ENCODE results near the gene MRPL3. TPM values are rescaled to one million over a fixed set of nuclear protein-coding genes. Genes with fewer than 3 reads are reported as not detected.

MRPL3 gene
- total and polyA plus RNA-seq, 2 experiments from 2014 or later, result 159 to 185 TPM

DNA sequence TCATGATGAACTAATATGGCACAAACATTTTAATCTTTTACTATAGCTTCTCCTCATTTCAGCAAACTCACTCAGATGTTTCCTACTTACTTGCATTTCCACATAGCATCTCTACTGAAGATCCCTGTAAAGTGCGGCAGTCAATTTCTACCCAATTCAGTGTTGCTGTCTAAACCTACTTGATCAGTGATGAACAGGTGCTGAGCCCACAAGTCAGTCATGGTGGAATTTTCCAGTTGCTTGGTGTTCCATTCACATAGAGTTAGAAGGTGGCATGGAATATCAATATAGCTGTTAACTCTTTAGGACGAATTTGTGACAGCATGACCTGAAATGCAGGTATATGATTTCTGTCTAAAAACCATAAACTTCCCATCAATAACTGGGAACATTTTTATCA is 22.7 kb downstream of the MRPL3 start:
- DNase-seq (ENCODE audit: low spot score) (no peak), ATAC-seq (no peak)
- TF ChIP-seq JUNB (IDR thresholded peaks at IDR 0.05; ENCODE audit: unreplicated experiment), result no peak
- TF ChIP-seq STAT1 (IDR thresholded peaks at IDR 0.05; ENCODE audit: unreplicated experiment), result no peak
- no peak for TF ChIP-seq CREB1 (CRISPR knock-in tag; IDR thresholded peaks at IDR 0.05; ENCODE audit: low read depth)
- TF ChIP-seq ZNF331 (CRISPR knock-in tag; IDR thresholded peaks at IDR 0.05; ENCODE audit: low read depth), result no peak
- no peak for TF ChIP-seq EZH2phosphoT487 (IDR thresholded peaks at IDR 0.05; ENCODE audit: unreplicated experiment)
- TF ChIP-seq, protein P1, sequence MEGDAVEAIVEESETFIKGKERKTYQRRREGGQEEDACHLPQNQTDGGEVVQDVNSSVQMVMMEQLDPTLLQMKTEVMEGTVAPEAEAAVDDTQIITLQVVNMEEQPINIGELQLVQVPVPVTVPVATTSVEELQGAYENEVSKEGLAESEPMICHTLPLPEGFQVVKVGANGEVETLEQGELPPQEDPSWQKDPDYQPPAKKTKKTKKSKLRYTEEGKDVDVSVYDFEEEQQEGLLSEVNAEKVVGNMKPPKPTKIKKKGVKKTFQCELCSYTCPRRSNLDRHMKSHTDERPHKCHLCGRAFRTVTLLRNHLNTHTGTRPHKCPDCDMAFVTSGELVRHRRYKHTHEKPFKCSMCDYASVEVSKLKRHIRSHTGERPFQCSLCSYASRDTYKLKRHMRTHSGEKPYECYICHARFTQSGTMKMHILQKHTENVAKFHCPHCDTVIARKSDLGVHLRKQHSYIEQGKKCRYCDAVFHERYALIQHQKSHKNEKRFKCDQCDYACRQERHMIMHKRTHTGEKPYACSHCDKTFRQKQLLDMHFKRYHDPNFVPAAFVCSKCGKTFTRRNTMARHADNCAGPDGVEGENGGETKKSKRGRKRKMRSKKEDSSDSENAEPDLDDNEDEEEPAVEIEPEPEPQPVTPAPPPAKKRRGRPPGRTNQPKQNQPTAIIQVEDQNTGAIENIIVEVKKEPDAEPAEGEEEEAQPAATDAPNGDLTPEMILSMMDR (conservative IDR thresholded peaks at IDR 0.05; ENCODE audit: low read depth in 2 of 2), result no peak
- TF ChIP-seq ZNF114 (CRISPR knock-in tag; IDR thresholded peaks at IDR 0.05), result no peak
- TF ChIP-seq, protein P2, sequence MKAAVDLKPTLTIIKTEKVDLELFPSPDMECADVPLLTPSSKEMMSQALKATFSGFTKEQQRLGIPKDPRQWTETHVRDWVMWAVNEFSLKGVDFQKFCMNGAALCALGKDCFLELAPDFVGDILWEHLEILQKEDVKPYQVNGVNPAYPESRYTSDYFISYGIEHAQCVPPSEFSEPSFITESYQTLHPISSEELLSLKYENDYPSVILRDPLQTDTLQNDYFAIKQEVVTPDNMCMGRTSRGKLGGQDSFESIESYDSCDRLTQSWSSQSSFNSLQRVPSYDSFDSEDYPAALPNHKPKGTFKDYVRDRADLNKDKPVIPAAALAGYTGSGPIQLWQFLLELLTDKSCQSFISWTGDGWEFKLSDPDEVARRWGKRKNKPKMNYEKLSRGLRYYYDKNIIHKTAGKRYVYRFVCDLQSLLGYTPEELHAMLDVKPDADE (IDR thresholded peaks at IDR 0.05), result no peak
- TF ChIP-seq EZH2 (IDR thresholded peaks at IDR 0.05; ENCODE audit: low read depth, unreplicated experiment), result no peak
- TF ChIP-seq NANOG (IDR thresholded peaks at IDR 0.05; ENCODE audit: borderline replicate concordance), result no peak
- TF ChIP-seq POLR2AphosphoS5 (IDR thresholded peaks at IDR 0.05; ENCODE audit: low read depth), result no peak
- TF ChIP-seq, protein P3, sequence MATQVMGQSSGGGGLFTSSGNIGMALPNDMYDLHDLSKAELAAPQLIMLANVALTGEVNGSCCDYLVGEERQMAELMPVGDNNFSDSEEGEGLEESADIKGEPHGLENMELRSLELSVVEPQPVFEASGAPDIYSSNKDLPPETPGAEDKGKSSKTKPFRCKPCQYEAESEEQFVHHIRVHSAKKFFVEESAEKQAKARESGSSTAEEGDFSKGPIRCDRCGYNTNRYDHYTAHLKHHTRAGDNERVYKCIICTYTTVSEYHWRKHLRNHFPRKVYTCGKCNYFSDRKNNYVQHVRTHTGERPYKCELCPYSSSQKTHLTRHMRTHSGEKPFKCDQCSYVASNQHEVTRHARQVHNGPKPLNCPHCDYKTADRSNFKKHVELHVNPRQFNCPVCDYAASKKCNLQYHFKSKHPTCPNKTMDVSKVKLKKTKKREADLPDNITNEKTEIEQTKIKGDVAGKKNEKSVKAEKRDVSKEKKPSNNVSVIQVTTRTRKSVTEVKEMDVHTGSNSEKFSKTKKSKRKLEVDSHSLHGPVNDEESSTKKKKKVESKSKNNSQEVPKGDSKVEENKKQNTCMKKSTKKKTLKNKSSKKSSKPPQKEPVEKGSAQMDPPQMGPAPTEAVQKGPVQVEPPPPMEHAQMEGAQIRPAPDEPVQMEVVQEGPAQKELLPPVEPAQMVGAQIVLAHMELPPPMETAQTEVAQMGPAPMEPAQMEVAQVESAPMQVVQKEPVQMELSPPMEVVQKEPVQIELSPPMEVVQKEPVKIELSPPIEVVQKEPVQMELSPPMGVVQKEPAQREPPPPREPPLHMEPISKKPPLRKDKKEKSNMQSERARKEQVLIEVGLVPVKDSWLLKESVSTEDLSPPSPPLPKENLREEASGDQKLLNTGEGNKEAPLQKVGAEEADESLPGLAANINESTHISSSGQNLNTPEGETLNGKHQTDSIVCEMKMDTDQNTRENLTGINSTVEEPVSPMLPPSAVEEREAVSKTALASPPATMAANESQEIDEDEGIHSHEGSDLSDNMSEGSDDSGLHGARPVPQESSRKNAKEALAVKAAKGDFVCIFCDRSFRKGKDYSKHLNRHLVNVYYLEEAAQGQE (IDR thresholded peaks at IDR 0.05; ENCODE audit: unreplicated experiment), result no peak
- TF ChIP-seq, protein P4, sequence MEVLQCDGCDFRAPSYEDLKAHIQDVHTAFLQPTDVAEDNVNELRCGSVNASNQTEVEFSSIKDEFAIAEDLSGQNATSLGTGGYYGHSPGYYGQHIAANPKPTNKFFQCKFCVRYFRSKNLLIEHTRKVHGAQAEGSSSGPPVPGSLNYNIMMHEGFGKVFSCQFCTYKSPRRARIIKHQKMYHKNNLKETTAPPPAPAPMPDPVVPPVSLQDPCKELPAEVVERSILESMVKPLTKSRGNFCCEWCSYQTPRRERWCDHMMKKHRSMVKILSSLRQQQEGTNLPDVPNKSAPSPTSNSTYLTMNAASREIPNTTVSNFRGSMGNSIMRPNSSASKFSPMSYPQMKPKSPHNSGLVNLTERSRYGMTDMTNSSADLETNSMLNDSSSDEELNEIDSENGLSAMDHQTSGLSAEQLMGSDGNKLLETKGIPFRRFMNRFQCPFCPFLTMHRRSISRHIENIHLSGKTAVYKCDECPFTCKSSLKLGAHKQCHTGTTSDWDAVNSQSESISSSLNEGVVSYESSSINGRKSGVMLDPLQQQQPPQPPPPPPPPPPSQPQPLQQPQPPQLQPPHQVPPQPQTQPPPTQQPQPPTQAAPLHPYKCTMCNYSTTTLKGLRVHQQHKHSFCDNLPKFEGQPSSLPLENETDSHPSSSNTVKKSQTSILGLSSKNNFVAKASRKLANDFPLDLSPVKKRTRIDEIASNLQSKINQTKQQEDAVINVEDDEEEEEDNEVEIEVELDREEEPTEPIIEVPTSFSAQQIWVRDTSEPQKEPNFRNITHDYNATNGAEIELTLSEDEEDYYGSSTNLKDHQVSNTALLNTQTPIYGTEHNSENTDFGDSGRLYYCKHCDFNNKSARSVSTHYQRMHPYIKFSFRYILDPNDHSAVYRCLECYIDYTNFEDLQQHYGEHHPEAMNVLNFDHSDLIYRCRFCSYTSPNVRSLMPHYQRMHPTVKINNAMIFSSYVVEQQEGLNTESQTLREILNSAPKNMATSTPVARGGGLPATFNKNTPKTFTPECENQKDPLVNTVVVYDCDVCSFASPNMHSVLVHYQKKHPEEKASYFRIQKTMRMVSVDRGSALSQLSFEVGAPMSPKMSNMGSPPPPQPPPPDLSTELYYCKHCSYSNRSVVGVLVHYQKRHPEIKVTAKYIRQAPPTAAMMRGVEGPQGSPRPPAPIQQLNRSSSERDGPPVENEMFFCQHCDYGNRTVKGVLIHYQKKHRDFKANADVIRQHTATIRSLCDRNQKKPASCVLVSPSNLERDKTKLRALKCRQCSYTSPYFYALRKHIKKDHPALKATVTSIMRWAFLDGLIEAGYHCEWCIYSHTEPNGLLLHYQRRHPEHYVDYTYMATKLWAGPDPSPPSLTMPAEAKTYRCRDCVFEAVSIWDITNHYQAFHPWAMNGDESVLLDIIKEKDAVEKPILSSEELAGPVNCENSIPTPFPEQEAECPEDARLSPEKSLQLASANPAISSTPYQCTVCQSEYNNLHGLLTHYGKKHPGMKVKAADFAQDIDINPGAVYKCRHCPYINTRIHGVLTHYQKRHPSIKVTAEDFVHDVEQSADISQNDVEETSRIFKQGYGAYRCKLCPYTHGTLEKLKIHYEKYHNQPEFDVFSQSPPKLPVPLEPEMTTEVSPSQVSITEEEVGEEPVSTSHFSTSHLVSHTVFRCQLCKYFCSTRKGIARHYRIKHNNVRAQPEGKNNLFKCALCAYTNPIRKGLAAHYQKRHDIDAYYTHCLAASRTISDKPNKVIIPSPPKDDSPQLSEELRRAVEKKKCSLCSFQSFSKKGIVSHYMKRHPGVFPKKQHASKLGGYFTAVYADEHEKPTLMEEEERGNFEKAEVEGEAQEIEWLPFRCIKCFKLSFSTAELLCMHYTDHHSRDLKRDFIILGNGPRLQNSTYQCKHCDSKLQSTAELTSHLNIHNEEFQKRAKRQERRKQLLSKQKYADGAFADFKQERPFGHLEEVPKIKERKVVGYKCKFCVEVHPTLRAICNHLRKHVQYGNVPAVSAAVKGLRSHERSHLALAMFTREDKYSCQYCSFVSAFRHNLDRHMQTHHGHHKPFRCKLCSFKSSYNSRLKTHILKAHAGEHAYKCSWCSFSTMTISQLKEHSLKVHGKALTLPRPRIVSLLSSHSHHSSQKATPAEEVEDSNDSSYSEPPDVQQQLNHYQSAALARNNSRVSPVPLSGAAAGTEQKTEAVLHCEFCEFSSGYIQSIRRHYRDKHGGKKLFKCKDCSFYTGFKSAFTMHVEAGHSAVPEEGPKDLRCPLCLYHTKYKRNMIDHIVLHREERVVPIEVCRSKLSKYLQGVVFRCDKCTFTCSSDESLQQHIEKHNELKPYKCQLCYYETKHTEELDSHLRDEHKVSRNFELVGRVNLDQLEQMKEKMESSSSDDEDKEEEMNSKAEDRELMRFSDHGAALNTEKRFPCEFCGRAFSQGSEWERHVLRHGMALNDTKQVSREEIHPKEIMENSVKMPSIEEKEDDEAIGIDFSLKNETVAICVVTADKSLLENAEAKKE (CRISPR knock-in tag; IDR thresholded peaks at IDR 0.05), result no peak
- H3K9me2 ChIP-seq (ENCODE audit: insufficient read depth), result no peaks in the 10 kb centered on the region
- H3K4me2 ChIP-seq, result no peak overlapping the region
- no peak overlapping the region for H3K27ac ChIP-seq (ENCODE audit: low read depth)
- H3K27ac Mint-ChIP-seq, result no peak overlapping the region
- H3F3A ChIP-seq (replicated peaks; ENCODE audit: low read depth), result no peaks in the 10 kb centered on the region
- H3K4me3 ChIP-seq, result no peak overlapping the region
- 0 out of 2 replicates have a peak, but pooled peaks cover 8% of the 10 kb centered on the region for H3K36me3 ChIP-seq (ENCODE audit: insufficient read depth)
- peaks cover 8% of the 10 kb centered on the region; the same call in 2 of the 3 replicates for H3K4me1 Mint-ChIP-seq
- no peaks in the 10 kb centered on the region for H3K27me3 ChIP-seq (ENCODE audit: insufficient read depth)
- H3K79me2 ChIP-seq (replicated peaks; ENCODE audit: insufficient read depth), result peaks cover 80% of the 10 kb centered on the region
- H3K27me3 Mint-ChIP-seq (ENCODE audit: insufficient read depth, low read depth, poor library complexity), result no peaks in the 10 kb centered on the region
- no peaks in the 10 kb centered on the region for H4K20me1 ChIP-seq (replicated peaks; ENCODE audit: insufficient read depth)
- H3K4me3 Mint-ChIP-seq, result no peak overlapping the region
- H3K36me3 Mint-ChIP-seq (ENCODE audit: low read depth), result peaks cover 30% of the 10 kb centered on the region; the same call in 2 of the 3 replicates
- no peak overlapping the region for H2AFZ ChIP-seq
- no peaks in the 10 kb centered on the region for H3K4me1 ChIP-seq (ENCODE audit: insufficient read depth)
- H3K9me3 Mint-ChIP-seq, result no peaks in the 10 kb centered on the region
